GM12874 (cell line): Measurements from ENCODE around the gene MFF.

ENCODE experiments used
- TF ChIP-seq, protein P1 (sequence below): IDR thresholded peaks from 2 replicates; pipeline ENCODE4 v1.5.1; 2011; ENCODE audit warnings: low read depth, mild to moderate bottlenecking, control low read depth, low read length, moderate library complexity; ENCODE audit not compliant: insufficient read depth

MFF gene

GRCh38 chr2:227324995-227325838 is at the start of gene MFF:
Gene MFF, plus strand, starts transcription at chr2:227325251. Its CDS starts 5,415 bp downstream, at chr2:227330666.
- TF ChIP-seq, protein P1, sequence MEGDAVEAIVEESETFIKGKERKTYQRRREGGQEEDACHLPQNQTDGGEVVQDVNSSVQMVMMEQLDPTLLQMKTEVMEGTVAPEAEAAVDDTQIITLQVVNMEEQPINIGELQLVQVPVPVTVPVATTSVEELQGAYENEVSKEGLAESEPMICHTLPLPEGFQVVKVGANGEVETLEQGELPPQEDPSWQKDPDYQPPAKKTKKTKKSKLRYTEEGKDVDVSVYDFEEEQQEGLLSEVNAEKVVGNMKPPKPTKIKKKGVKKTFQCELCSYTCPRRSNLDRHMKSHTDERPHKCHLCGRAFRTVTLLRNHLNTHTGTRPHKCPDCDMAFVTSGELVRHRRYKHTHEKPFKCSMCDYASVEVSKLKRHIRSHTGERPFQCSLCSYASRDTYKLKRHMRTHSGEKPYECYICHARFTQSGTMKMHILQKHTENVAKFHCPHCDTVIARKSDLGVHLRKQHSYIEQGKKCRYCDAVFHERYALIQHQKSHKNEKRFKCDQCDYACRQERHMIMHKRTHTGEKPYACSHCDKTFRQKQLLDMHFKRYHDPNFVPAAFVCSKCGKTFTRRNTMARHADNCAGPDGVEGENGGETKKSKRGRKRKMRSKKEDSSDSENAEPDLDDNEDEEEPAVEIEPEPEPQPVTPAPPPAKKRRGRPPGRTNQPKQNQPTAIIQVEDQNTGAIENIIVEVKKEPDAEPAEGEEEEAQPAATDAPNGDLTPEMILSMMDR = peak; percentile 39

GRCh38 chr2:227280895-227281294 is 44.2 kb upstream of the MFF start:
- TF ChIP-seq, protein P1 = no peak

- TF ChIP-seq, protein P1 = no peak
Observed at GRCh38 chr2:227285741-227286236, 39.3 kb upstream of the MFF start.

GRCh38 chr2:227287771-227288170 is 37.3 kb upstream of the MFF start:
- TF ChIP-seq, protein P1 = no peak

DNA sequence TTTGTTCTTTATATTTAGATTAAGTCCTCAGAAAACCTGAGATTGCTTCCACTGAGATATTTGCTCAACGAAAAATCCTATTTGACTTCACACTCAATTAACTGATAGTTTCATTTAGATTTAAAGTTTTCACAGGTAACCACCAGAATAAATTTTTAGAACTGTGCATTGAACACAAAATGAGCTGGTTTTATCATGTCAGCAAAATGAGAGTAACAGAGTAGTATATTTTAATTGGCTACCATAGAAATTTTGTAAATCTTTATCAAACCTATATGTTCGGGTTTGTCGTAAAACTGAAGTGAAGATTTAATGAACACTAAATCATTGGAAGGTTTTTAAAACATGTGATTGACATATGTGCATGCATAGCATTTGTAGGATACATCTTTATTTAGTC is 32.7 kb upstream of the MFF start:
- TF ChIP-seq, protein P1 = no peak

GRCh38 chr2:227293531-227293930 is 31.5 kb upstream of the MFF start:
- TF ChIP-seq, protein P1 = no peak

- TF ChIP-seq, protein P1 = no peak
Observed at GRCh38 chr2:227295806-227296205, 29.2 kb upstream of the MFF start.
